ENCODE data around the gene TRAIP. TPM values are rescaled to one million over a fixed set of nuclear protein-coding genes. Genes with fewer than 3 reads are reported as not detected.

The TRAIP gene
- total RNA-seq, 4 donors from 2014 or later: 1.5 to 12.2 (median 2.8) TPM

- Histone ChIP-seq H3K9me3 (no peaks in the 10 kb centered on the region), H3K4me1 (peaks cover 0 to 21% (median 0%) of the 10 kb centered on the region in 4 donors), H3K27me3 (no peaks in the 10 kb centered on the region), H3K36me3 (no peaks in the 10 kb centered on the region), H3K4me3 (no peak overlapping the region), H3K27ac (no peak overlapping the region)
- WGBS, 2 donors: 4 to 31% methylated on average over 6 of the region's 6 CpGs
- no peak for TF ChIP-seq CTCF (IDR thresholded peaks at IDR 0.05)
- no peak for TF ChIP-seq EP300 (IDR thresholded peaks at IDR 0.05)
- no peak for TF ChIP-seq POLR2A (IDR thresholded peaks at IDR 0.05)
- DNase-seq (ENCODE audit: low spot score in 2 of 2): no peak
Measured at GRCh38 chr3:49882166-49882565, 25.8 kb upstream of the TRAIP start.

GRCh38 chr3:49880581-49881315, 24.4 kb upstream of the TRAIP start:
- no peak for TF ChIP-seq CTCF (IDR thresholded peaks at IDR 0.05)
- TF ChIP-seq EP300 (IDR thresholded peaks at IDR 0.05): no peak
- TF ChIP-seq POLR2A (IDR thresholded peaks at IDR 0.05): no peak
- H3K27me3 ChIP-seq: no peaks in the 10 kb centered on the region
- no peak overlapping the region for H3K4me3 ChIP-seq
- H3K36me3 ChIP-seq: no peaks in the 10 kb centered on the region
- DNase-seq (ENCODE audit: low spot score in 2 of 2): no peak
- peaks cover 0 to 21% (median 0%) of the 10 kb centered on the region in 4 donors for H3K4me1 ChIP-seq
- H3K9me3 ChIP-seq: no peaks in the 10 kb centered on the region
- no peak overlapping the region for H3K27ac ChIP-seq
- 19 to 26% methylated on average over 6 of the region's 6 CpGs for WGBS, 2 donors

GRCh38 chr3:49879721-49880120, 23.4 kb upstream of the TRAIP start:
- Histone ChIP-seq H3K27me3 (no peaks in the 10 kb centered on the region), H3K4me1 (peaks cover 0 to 21% (median 0%) of the 10 kb centered on the region in 4 donors), H3K27ac (no peak overlapping the region), H3K9me3 (no peaks in the 10 kb centered on the region), H3K4me3 (no peak overlapping the region), H3K36me3 (no peaks in the 10 kb centered on the region)
- 35 to 43% methylated on average over 2 of the region's 2 CpGs for WGBS, 2 donors
- no peak for TF ChIP-seq POLR2A (IDR thresholded peaks at IDR 0.05)
- TF ChIP-seq CTCF (IDR thresholded peaks at IDR 0.05): no peak
- no peak for TF ChIP-seq EP300 (IDR thresholded peaks at IDR 0.05)
- no peak for DNase-seq (ENCODE audit: low spot score in 2 of 2)

- Histone ChIP-seq H3K27ac (no peak overlapping the region), H3K9me3 (no peaks in the 10 kb centered on the region), H3K27me3 (no peaks in the 10 kb centered on the region), H3K36me3 (no peaks in the 10 kb centered on the region), H3K4me1 (peaks cover 0 to 21% (median 0%) of the 10 kb centered on the region in 4 donors), H3K4me3 (no peak overlapping the region)
- TF ChIP-seq CTCF (IDR thresholded peaks at IDR 0.05): no peak
- no peak for TF ChIP-seq EP300 (IDR thresholded peaks at IDR 0.05)
- TF ChIP-seq POLR2A (IDR thresholded peaks at IDR 0.05): no peak
- DNase-seq (ENCODE audit: low spot score in 2 of 2): no peak
Measured at GRCh38 chr3:49878686-49879085, 22.3 kb upstream of the TRAIP start.

GRCh38 chr3:49877716-49878115, 21.4 kb upstream of the TRAIP start:
- Histone ChIP-seq H3K27ac (no peak overlapping the region), H3K4me1 (peaks cover 0 to 24% (median 3%) of the 10 kb centered on the region in 4 donors), H3K36me3 (no peaks in the 10 kb centered on the region), H3K4me3 (no peak overlapping the region), H3K27me3 (no peaks in the 10 kb centered on the region), H3K9me3 (no peaks in the 10 kb centered on the region)
- DNase-seq (ENCODE audit: low spot score in 2 of 2): no peak
- WGBS, 2 donors: 89 to 100% methylated on average over 2 of the region's 2 CpGs
- TF ChIP-seq CTCF (IDR thresholded peaks at IDR 0.05): no peak
- TF ChIP-seq POLR2A (IDR thresholded peaks at IDR 0.05): no peak
- TF ChIP-seq EP300 (IDR thresholded peaks at IDR 0.05): no peak

All from tibial nerve (tissue), 4 donors.